Heart left ventricle (tissue), 16 donors: ENCODE data around the gene OR13C8. TPM values are rescaled to one million over a fixed set of nuclear protein-coding genes. Genes with fewer than 3 reads are reported as not detected.

Experiments used
- ATAC-seq, 4 donors: fragments of 200-7000 bp; cut with Tn5 transposase; one replicate each; pipeline ENCODE4 v1.9.1; 2020 to 2022; ENCODE audit warnings: moderate library complexity in 4 of 4, mild to moderate bottlenecking in 3 of 4, moderate number of reproducible peaks in 1 of 4
- DNase-seq, 5 donors: peaks; one replicate each; pipeline ENCODE4 v3.0.0-alpha.2; 2020
- H3K27ac ChIP-seq, 12 donors: fragments of 200-600 bp; sonication (generic) in 4 of 12; one replicate each; pipeline versions ENCODE4 v1.5.0 to v1.8.0; 2016 to 2022; ENCODE audit warnings: mild to moderate bottlenecking in 2 of 12
- H3K27me3 ChIP-seq, 9 donors: fragments of 200-600 bp; sonication (generic) in 2 of 9; one replicate each; pipeline versions ENCODE4 v1.5.1 to v1.8.0; 2016 to 2022; ENCODE audit warnings: mild to moderate bottlenecking in 3 of 9
- H3K36me3 ChIP-seq, 9 donors: fragments of 200-600 bp; sonication (generic) in 2 of 9; one replicate each; pipeline versions ENCODE4 v1.5.0 to v1.8.0; 2018 to 2022; ENCODE audit warnings: mild to moderate bottlenecking in 2 of 9
- H3K4me1 ChIP-seq, 12 donors: fragments of 200-600 bp; sonication (generic) in 4 of 12; one replicate each; pipeline versions ENCODE4 v1.5.0 to v1.8.0; 2016 to 2022; ENCODE audit warnings: mild to moderate bottlenecking in 3 of 12
- H3K4me3 ChIP-seq, 12 donors: fragments of 200-600 bp; sonication (generic) in 4 of 12; one replicate each; pipeline versions ENCODE4 v1.5.0 to v1.8.0; 2017 to 2022; ENCODE audit warnings: mild to moderate bottlenecking in 9 of 12, moderate library complexity in 4 of 12
- H3K9me3 ChIP-seq, 12 donors: fragments of 200-600 bp; sonication (generic) in 4 of 12; one replicate each; pipeline versions ENCODE4 v1.5.0 to v1.8.0; 2016 to 2022; ENCODE audit warnings: mild to moderate bottlenecking in 1 of 12
- POLR2A ChIP-seq, 2 donors: fragments of 450-650 bp; IDR thresholded peaks; one replicate each; pipeline ENCODE4 v1.6.1; 2017; ENCODE audit warnings: antibody characterized with exemption in 2 of 2, mild to moderate bottlenecking in 2 of 2, moderate library complexity in 2 of 2
- WGBS, 4 donors: extraction: QIAGEN DNeasy Blood & Tissue Kit in 2 of 4; methylation state at CpG; one replicate each; pipeline versions ENCODE4 v1.1.5 to v1.1.7; 2013 to 2018; 5-methylcytosine and 5-hydroxymethylcytosine counted together
- intact Hi-C, 10 donors: fragments of 100-400 bp; cut with DNase I; formaldehyde crosslinking; loops; one replicate each; pipeline versions ENCODE4 v1.11.1 to v1.14.2; 2022
- polyA plus RNA-seq, 2 donors: library from polyadenylated mRNA; stranded (reverse); fragments of 200-250 nt; gene quantifications; one replicate each; pipeline ENCODE4 v1.2.3, GENCODE V29; 2013
- total RNA-seq, 9 donors: library from RNA; depleted of rRNA in 2 of 9; stranded (reverse); fragments of >200 nt in 2 of 9; fragmentation: NEBNext Ultra II Directional in 3 of 9; extraction: Animal tissue kit (Norgen Biotek cat#: 25700) in 3 of 9; gene quantifications; one replicate each; pipeline versions ENCODE4 v1.1.0 to v1.2.4, GENCODE V29; 2016 to 2023
- TF ChIP-seq, protein P1 (sequence below), 12 donors: fragments of 200-600 bp; sonication (generic) in 4 of 12; IDR thresholded peaks; one replicate each; pipeline versions ENCODE4 v1.5.0 to v1.8.0; 2018 to 2022; ENCODE audit warnings: antibody characterized with exemption in 12 of 12, mild to moderate bottlenecking in 5 of 12
- donor health status: ischemic (EF 13 %, LVEDD 7.1; RV severe dilation, severe dysfunction).
- donor health status: healthy with polysubstance abuse.
- donor health status: DM: no; HTN: yes; CAD: no.
- donor health status: DM: no; HTN: no; CAD: no.
- donor health status: ischemic (EF 25% LVEDD 6.9; RV normal size, moderate dysfunction).
- donor health status: ischemic (EF 25% LVEDD 5.7; RV mildly dilated, moderate dysfunction).
- donor health status: healthy.
- donor health status: DM: yes; HTN: yes; CAD: no.
- donor health status: ischemic (EF 35%, LVEDD 5.7; RV mildly dilated, moderate dysfunction).
- donor health status: nonischemic (EF 11% LVEDD 7.7; RV severe dilation, severe dysfunction).
- donor health status: DM: yes; HTN: yes; CAD: no.
- donor health status: PGD.
- donor health status: ischemic (EF 29% LVEDD 5.4; RV normal size, mild dysfunction).
- donor health status: nonischemic (EF 23%, LVEDD 6.1; RV moderate dilation, normal function).

Gene OR13C8
- total and polyA plus RNA-seq, 11 donors = not detected

- Histone ChIP-seq H3K36me3 (no peaks in the 10 kb centered on the region), H3K4me3 (no peak overlapping the region), H3K27ac (no peak overlapping the region), H3K9me3 (peaks cover 0 to 4% (median 0%) of the 10 kb centered on the region in 12 donors), H3K4me1 (no peaks in the 10 kb centered on the region), H3K27me3 (no peaks in the 10 kb centered on the region)
- DNase-seq (no peak), ATAC-seq (no peak)
- WGBS, 4 donors = 84 to 90% (median 87%) methylated on average over 4 of the region's 4 CpGs
- intact Hi-C loops = no loop called here
- TF ChIP-seq POLR2A (IDR thresholded peaks at IDR 0.05) = no peak
Observed at GRCh38 chr9:104544644-104545043, 24.3 kb upstream of the OR13C8 start.

DNA sequence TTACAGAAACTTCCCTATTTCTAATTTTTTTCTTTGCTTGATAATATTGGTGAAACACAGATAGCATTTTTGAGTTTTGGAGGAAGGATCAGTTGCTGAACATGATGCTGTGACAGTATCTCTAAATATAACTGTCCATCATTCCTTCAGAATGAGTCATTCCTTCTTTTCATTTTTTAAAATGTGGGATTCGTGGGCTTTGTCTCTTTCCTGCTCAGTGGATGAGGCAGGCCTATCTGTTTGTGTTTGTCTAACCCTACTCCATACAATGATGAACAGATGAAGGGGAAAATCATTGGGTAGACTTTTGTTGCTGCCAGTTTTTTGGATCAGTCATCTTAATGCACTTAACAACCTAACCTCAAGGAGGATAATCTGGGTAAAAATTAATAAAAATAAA is 15.7 kb upstream of the OR13C8 start:
- TF ChIP-seq, protein P1, sequence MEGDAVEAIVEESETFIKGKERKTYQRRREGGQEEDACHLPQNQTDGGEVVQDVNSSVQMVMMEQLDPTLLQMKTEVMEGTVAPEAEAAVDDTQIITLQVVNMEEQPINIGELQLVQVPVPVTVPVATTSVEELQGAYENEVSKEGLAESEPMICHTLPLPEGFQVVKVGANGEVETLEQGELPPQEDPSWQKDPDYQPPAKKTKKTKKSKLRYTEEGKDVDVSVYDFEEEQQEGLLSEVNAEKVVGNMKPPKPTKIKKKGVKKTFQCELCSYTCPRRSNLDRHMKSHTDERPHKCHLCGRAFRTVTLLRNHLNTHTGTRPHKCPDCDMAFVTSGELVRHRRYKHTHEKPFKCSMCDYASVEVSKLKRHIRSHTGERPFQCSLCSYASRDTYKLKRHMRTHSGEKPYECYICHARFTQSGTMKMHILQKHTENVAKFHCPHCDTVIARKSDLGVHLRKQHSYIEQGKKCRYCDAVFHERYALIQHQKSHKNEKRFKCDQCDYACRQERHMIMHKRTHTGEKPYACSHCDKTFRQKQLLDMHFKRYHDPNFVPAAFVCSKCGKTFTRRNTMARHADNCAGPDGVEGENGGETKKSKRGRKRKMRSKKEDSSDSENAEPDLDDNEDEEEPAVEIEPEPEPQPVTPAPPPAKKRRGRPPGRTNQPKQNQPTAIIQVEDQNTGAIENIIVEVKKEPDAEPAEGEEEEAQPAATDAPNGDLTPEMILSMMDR (IDR thresholded peaks at IDR 0.05) = no peak
- no peak for TF ChIP-seq POLR2A (IDR thresholded peaks at IDR 0.05)
- DNase-seq = no peak
- Histone ChIP-seq H3K27ac (no peak overlapping the region), H3K27me3 (no peaks in the 10 kb centered on the region), H3K9me3 (peaks cover 0 to 19% (median 0%) of the 10 kb centered on the region in 12 donors), H3K36me3 (no peaks in the 10 kb centered on the region), H3K4me1 (no peaks in the 10 kb centered on the region), H3K4me3 (no peak overlapping the region)
- no peak for ATAC-seq
- 19 to 34% (median 30%) methylated on average over 1 of the region's 1 CpG for WGBS, 4 donors
- intact Hi-C loops = no loop called here

GRCh38 chr9:104555521-104555920 is 13.4 kb upstream of the OR13C8 start:
- Histone ChIP-seq H3K4me3 (no peak overlapping the region), H3K27me3 (no peaks in the 10 kb centered on the region), H3K27ac (no peak overlapping the region), H3K36me3 (no peaks in the 10 kb centered on the region), H3K9me3 (peaks cover 0 to 37% (median 0%) of the 10 kb centered on the region in 12 donors), H3K4me1 (no peaks in the 10 kb centered on the region)
- intact Hi-C loops = no loop called here
- ATAC-seq (no peak), DNase-seq (no peak)
- TF ChIP-seq, protein P1 (IDR thresholded peaks at IDR 0.05) = no peak
- TF ChIP-seq POLR2A (IDR thresholded peaks at IDR 0.05) = no peak
- WGBS, 4 donors = 86 to 98% (median 93%) methylated on average over 1 of the region's 1 CpG

- DNase-seq (no peak), ATAC-seq (no peak)
- Histone ChIP-seq H3K27me3 (no peaks in the 10 kb centered on the region), H3K9me3 (peaks cover 0 to 37% (median 0%) of the 10 kb centered on the region in 12 donors), H3K4me3 (no peak overlapping the region), H3K36me3 (no peaks in the 10 kb centered on the region), H3K4me1 (no peaks in the 10 kb centered on the region), H3K27ac (no peak overlapping the region)
- 78 to 84% (median 80%) methylated on average over 8 of the region's 8 CpGs for WGBS, 4 donors
- intact Hi-C loops = no loop called here
- TF ChIP-seq, protein P1 (IDR thresholded peaks at IDR 0.05) = no peak
Observed at GRCh38 chr9:104556830-104557634, 11.9 kb upstream of the OR13C8 start.
